Left colon (tissue), 2 donors: ENCODE data around the gene LINC00237. TPM values are rescaled to one million over a fixed set of nuclear protein-coding genes. Genes with fewer than 3 reads are reported as not detected.
A peak's percentile ranks its signal among the peaks of the same experiment; 100 is the strongest.

Experiments used
- ATAC-seq: fragments of 200-7000 bp; cut with Tn5 transposase; one replicate; pipeline ENCODE4 v1.9.1; 2020; ENCODE audit warnings: mild to moderate bottlenecking, moderate library complexity
- DNase-seq, 2 donors: peaks; one replicate each; pipeline ENCODE4 v3.0.0-alpha.2; 2020
- intact Hi-C, 2 donors: fragments of 100-400 bp; cut with DNase I in 1 of 2; cut with micrococcal nuclease in 1 of 2; formaldehyde crosslinking; loops; one replicate each; pipeline versions ENCODE4 v1.11.2 to v1.14.0; 2022; cut with DNase I, micrococcal nuclease
- total RNA-seq, 2 donors: library from RNA; stranded (reverse); fragmentation: NEBNext Ultra II Directional; extraction: Animal tissue kit (Norgen Biotek cat#: 25700); gene quantifications; one replicate each; pipeline ENCODE4 v1.2.1, GENCODE V29; 2021
- donor health status: DM: no; HTN: no; CAD: no.
- donor health status: DM: yes; HTN: yes; CAD: no.

The LINC00237 gene
- total RNA-seq, 2 donors from 2014 or later: not detected

- DNase-seq (no peak), ATAC-seq (peak; percentile 41)
- intact Hi-C loops: no loop called here
Observed at GRCh38 chr20:21101453-21101931, 4.7 kb downstream of the LINC00237 start.

GRCh38 chr20:21100578-21101452 lies 5.3 kb downstream of the LINC00237 start:
- ATAC-seq (no peak), DNase-seq (peak in 1 of 2 donors; percentile 14)
- intact Hi-C loops: no loop called here

- DNase-seq: peak; percentile 35 to 59
- peak; percentile 62 for ATAC-seq
- intact Hi-C loops: no loop called here
Observed at GRCh38 chr20:21099751-21100577, 6.2 kb downstream of the LINC00237 start.

- ATAC-seq: peak; percentile 43
- intact Hi-C loops: no loop called here
- DNase-seq: peak in 1 of 2 donors; percentile 11
Observed at GRCh38 chr20:21096321-21097043, 9.7 kb downstream of the LINC00237 start.

GRCh38 chr20:21092806-21093205 lies 13.4 kb downstream of the LINC00237 start:
- DNase-seq (no peak), ATAC-seq (no peak)
- intact Hi-C loops: no loop called here

GRCh38 chr20:21090721-21091120 lies 15.4 kb downstream of the LINC00237 start:
- DNase-seq (no peak), ATAC-seq (no peak)
- intact Hi-C loops: no loop called here

GRCh38 chr20:21090111-21090618 lies 16.0 kb downstream of the LINC00237 start:
- no peak for ATAC-seq
- DNase-seq: no peak
- intact Hi-C loops: no loop called here

GRCh38 chr20:21089391-21089790 lies 16.8 kb downstream of the LINC00237 start:
- ATAC-seq: no peak
- intact Hi-C loops: no loop called here
- DNase-seq: no peak

GRCh38 chr20:21087862-21088540 lies 18.2 kb downstream of the LINC00237 start:
- intact Hi-C loops: no loop called here
- ATAC-seq (no peak), DNase-seq (no peak)

GRCh38 chr20:21083825-21084325 lies 22.3 kb downstream of the LINC00237 start:
- ATAC-seq (no peak), DNase-seq (no peak)
- intact Hi-C loops: no loop called here

- intact Hi-C loops: no loop called here
- ATAC-seq (no peak), DNase-seq (no peak)
Observed at GRCh38 chr20:21082584-21082983, 23.6 kb downstream of the LINC00237 start.

- DNase-seq (no peak), ATAC-seq (no peak)
- intact Hi-C loops: no loop called here
Observed at GRCh38 chr20:21077809-21078345, 28.3 kb downstream of the LINC00237 start.

- intact Hi-C loops: no loop called here
- ATAC-seq (no peak), DNase-seq (no peak)
Observed at GRCh38 chr20:21076073-21076472, 30.1 kb downstream of the LINC00237 start.

- intact Hi-C loops: no loop called here
- no peak for DNase-seq
- no peak for ATAC-seq
Observed at GRCh38 chr20:21075471-21075870, 30.7 kb downstream of the LINC00237 start.

- no peak for DNase-seq
- intact Hi-C loops: no loop called here
- no peak for ATAC-seq
Observed at GRCh38 chr20:21074605-21075336, 31.4 kb downstream of the LINC00237 start.

GRCh38 chr20:21067255-21067654 lies 38.9 kb downstream of the LINC00237 start:
- no peak for ATAC-seq
- intact Hi-C loops: no loop called here
- DNase-seq: no peak

- no peak for DNase-seq
- no peak for ATAC-seq
- intact Hi-C loops: no loop called here
Observed at GRCh38 chr20:21064924-21065323, 41.2 kb downstream of the LINC00237 start.
